Prostate gland (tissue), 2 donors: ENCODE measurements around the gene KLHDC9.

Experiments
- CTCF ChIP-seq, 4 experiments: fragments of 200-600 bp in 2 of 4; fragments of 450-650 bp in 2 of 4; sonication (generic) in 2 of 4; IDR thresholded peaks; 1 replicate in 3 of 4; 2 replicates in 1 of 4; pipeline ENCODE4 v1.5.1; 2016 to 2019; ENCODE audit warnings: antibody characterized with exemption in 4 of 4, mild to moderate bottlenecking in 2 of 4, moderate library complexity in 2 of 4
- POLR2A ChIP-seq: fragments of 450-650 bp; IDR thresholded peaks from one replicate; pipeline ENCODE4 v1.6.1; 2016; ENCODE audit warnings: antibody characterized with exemption, mild to moderate bottlenecking
- POLR2AphosphoS5 ChIP-seq: sonication (generic); formaldehyde crosslinking; IDR thresholded peaks from one replicate; pipeline ENCODE4 v1.6.1; 2017; ENCODE audit warnings: antibody characterized with exemption

- TF ChIP-seq POLR2A, result no peak
- no peak for TF ChIP-seq CTCF (IDR thresholded peaks at IDR 0.05)
- no peak for TF ChIP-seq POLR2AphosphoS5
These were observed 28.9 kb upstream of the KLHDC9 start for GRCh38 chr1:161069241-161069640.
